ENCODE data around the gene TTN.

Gene TTN

GRCh38 chr2:178480227-178481181 is 326.7 kb downstream of the TTN start, which contains the start of gene PLEKHA3:
Gene PLEKHA3 (plus strand): TSS chr2:178480457. CDS start chr2:178480870, 413 bp downstream.
- peak; percentile 77 for DNase-seq

GRCh38 chr2:178479758-178480226 is 327.4 kb downstream of the TTN start:
- no peak for DNase-seq

- DNase-seq = no peak
Observed at GRCh38 chr2:178479275-178479616, 328.0 kb downstream of the TTN start.

DNA sequence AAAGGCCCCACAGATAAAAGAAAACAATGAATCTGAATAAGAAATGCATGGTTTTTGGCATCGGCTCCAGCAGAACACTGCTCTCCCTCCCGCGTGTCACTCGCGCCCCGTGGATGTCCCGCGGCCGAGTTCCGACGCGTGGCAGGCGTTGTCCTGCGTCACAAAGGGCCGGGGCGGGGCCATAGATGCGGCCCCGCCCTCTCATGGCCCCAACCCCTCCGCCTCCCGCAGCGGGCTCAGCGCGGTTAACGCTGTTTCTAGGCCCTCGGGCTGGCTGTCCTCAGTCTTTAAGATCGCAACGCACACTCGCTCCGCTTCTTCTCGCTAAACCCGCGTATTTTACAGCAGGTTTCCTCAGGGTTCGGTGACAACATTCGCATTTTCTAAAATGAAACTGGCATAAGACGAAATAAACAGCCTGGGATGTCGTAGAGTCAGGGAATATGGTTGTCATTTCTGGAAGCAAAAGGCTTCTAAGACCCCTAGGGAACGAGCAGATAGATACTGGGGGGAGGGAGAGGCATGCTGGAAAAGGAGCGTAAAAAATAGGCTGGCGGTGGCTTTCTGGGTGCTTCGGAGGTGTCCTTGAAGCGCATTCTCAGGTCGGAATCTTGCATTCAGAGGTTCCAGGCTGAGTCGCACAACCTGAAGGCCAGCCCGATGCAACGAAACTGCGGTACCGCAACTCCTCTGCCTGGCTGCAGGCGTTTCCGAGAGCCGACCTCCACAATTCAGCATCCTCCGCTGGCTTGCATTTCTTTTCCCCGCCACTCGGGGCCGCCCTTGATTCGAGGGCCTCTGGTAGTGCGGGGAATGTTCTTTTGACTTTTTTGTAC is 328.6 kb downstream of the TTN start, which contains the start of gene FKBP7:
TSS of gene FKBP7 (minus strand) at position 162 of the 836 bp plus-strand sequence. CDS start at position 61, 101 bp downstream.
- DNase-seq = peak; percentile 83

DNA sequence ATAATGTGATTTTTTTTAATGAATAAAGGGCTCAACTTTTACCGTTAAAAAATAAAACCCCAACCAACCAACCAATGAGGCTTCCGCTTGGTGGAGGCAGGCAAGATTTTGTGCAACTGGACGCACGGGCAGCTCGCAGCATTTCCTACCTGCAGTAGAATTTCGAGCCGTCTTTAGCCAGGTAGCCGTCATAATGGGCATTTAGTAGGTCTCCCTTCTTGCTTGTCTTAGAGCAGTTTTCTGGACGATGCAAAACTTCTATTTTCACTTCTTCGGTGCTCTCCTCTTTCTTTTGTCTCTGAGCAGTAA is 329.1 kb downstream of the TTN start:
- no peak for DNase-seq

- DNase-seq = no peak
Observed at GRCh38 chr2:178477443-178478129, 329.6 kb downstream of the TTN start.

DNA sequence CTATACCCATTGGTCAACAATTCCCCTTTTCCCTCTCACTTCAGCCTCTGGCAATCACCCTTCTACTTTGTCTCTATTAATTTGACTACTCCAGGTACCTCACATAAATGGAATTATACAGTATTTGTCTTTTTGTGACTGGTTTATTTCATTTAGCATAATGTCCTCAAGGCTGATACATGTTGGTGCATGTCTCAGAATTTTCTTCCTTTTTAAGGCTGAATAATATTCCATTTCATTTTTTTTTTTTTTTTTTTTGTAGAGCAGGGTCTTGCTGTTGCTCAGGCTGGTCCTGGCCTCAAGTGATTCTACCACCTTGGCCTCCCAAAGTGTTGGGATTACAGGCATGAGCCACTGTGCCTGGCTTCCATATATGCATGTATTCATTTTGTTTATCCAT is 330.7 kb downstream of the TTN start:
- DNase-seq = no peak
